Occipital lobe (tissue), 2 donors: Measurements from ENCODE around the gene COA6. TPM values are rescaled to one million over a fixed set of nuclear protein-coding genes. Genes with fewer than 3 reads are reported as not detected.
A peak's percentile ranks its signal among the peaks of the same experiment; 100 is the strongest.
"Not testable (repeated sequence)": the region's sequence is repeated elsewhere in the genome, so short reads cannot be mapped to it uniquely, and the experiment has no call there.

Source experiments
- DNase-seq: peaks from one replicate; lab custom pipeline; 2025; lab: John Stamatoyannopoulos, UW
- total RNA-seq: library from RNA; depleted of rRNA; stranded (reverse); fragments of >200 nt; gene quantifications from one replicate; pipeline ENCODE4 v1.2.3, GENCODE V29; 2014

The COA6 gene, protein sequence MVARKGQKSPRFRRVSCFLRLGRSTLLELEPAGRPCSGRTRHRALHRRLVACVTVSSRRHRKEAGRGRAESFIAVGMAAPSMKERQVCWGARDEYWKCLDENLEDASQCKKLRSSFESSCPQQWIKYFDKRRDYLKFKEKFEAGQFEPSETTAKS
- total RNA-seq, result 13.7 TPM

GRCh38 chr1:234373064-234373958 is at the start of gene COA6:
Gene COA6 (plus strand): TSS chr1:234373456. CDS start chr1:234373467, 11 bp downstream.
- peak; percentile 89 for DNase-seq

DNA sequence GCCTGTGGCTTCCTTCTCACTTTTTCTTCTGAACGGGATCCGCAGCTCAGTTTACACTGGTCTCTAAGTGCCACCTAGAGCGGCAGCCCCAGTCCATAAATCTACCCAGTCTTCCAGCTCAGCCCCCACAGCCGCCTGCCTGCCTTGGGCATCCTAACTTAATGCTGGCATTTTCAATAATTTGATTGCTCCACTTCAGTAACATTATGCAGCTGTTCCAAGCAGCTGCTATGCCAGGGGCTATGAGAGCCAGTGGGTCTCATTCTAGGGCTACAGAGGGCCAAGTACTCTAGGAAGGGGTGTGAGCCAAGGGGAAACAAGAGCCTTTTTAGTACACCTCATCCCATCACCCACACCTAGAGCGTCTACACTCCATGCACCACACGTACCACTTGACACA is 48.4 kb upstream of the COA6 start:
- no peak for DNase-seq

DNA sequence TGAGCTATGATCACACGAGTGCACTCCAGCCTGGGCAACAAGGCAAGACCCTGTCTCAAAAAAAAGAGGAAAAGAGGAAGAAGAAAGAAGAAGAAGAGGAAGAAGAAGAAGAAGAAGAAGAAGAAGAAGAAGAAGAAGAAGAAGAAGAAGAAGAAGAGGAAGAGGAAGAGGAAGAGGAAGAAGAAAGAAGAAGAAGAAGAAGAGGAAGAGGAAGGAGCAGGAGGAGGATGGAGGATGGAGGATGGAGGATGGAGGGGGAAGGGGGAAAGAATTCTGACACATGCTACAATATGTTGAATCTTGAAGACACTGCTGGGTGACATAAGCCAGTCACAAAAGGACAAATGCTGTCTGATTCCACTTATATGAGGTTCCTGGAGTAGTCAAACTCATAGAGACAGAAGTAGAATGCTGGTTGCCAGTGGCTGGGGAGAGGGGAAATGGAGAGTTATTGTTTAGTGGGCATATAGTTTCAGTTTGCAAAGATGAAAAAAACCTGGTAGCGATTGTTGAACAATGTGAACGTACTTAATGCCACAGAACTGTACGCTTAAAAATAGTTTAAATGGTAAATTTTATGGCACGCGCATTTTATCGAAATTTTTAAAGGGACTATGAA is 47.3 kb upstream of the COA6 start:
- no peak for DNase-seq

GRCh38 chr1:234326497-234327366 is 46.5 kb upstream of the COA6 start:
- no peak for DNase-seq

DNA sequence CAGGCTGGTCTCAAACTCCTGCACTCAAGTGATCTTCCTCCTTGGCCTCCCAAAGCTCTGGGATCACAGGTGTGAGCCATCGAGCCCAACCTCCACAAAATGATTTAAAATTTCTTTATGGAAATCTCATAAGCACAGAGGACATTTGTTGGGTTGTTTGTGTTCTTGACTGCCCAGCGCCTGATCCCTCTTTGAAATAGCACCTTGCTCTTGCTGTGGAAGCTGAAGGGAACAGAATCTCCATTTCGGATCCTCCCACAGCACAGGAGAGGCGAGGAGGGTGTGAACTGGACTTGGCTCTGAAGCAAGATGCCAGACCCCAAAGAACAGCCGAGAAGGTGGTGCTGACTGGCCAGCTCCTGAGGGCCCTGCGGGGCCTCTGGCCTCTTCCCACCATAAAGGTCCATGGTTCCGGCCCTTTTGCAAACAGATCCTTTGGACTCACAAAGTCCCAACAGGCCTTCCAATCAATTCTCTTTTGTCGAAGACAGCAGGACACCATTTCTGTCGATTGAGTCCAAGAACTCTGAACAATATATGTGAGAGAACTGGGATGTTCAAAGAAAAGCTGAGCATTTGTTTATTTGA is 45.6 kb upstream of the COA6 start:
- no peak for DNase-seq

GRCh38 chr1:234330843-234331215 is 42.4 kb upstream of the COA6 start:
- DNase-seq, result no peak

GRCh38 chr1:234331507-234331906 is 41.7 kb upstream of the COA6 start:
- no peak for DNase-seq

- DNase-seq, result no peak
Measured at GRCh38 chr1:234336359-234336758, 36.9 kb upstream of the COA6 start.

GRCh38 chr1:234337233-234337632 is 36.0 kb upstream of the COA6 start:
- DNase-seq, result no peak

DNA sequence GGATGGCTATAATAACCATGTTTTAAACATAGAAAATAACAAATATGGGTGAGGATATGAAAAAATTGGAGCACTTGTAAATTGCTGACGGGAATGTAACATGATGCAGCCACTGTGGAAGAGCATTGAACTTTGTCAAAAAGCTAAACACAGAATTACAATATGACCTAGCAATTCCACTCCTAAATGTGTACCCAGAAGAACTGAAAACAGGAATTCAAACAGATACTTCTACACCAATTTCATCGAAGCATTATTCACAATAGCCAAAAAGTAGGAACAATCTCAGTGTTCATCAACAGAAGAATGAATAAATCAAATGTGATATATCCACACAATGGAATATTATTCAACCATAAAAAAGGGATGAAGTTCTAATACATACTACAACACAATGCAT is 32.7 kb upstream of the COA6 start:
- no peak for DNase-seq

- no peak for DNase-seq
Measured at GRCh38 chr1:234342774-234343173, 30.5 kb upstream of the COA6 start.

- no peak for DNase-seq
Measured at GRCh38 chr1:234345237-234345636, 28.0 kb upstream of the COA6 start.

- DNase-seq, result no peak
Measured at GRCh38 chr1:234348964-234349363, 24.3 kb upstream of the COA6 start.

DNA sequence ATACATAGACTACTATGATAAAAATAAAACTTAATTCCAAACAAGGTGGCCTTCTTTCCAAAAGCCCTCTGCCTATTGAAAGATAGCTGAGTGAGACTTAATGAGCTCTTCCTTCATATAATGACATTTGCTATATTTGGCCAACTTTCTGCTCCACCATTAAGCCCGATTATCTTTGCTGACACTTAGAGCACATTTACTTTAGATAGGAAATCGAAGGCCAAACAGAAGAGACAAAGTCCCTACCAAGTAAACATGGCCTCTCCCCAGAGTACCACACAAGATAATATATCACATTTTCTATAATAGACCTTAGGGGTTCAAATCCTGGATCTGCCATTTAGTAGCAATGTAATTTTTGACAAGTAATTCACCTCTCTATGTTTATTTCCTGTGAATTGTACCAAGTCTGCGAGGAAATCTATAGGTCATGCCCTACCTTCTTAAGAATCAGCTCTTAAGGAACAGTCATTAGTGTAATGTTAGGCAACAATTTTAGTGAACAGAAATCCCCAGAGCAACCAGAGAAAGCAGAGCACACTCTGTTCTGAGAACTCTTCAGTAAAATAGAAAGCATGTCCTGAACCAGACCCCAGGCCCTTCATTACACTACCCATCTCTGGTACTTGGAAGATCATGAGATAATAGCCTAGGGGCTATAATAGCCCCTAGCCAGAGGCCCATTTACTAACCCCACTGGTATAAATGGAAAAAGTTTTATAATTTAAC is 17.3 kb upstream of the COA6 start:
- DNase-seq, result no peak

DNA sequence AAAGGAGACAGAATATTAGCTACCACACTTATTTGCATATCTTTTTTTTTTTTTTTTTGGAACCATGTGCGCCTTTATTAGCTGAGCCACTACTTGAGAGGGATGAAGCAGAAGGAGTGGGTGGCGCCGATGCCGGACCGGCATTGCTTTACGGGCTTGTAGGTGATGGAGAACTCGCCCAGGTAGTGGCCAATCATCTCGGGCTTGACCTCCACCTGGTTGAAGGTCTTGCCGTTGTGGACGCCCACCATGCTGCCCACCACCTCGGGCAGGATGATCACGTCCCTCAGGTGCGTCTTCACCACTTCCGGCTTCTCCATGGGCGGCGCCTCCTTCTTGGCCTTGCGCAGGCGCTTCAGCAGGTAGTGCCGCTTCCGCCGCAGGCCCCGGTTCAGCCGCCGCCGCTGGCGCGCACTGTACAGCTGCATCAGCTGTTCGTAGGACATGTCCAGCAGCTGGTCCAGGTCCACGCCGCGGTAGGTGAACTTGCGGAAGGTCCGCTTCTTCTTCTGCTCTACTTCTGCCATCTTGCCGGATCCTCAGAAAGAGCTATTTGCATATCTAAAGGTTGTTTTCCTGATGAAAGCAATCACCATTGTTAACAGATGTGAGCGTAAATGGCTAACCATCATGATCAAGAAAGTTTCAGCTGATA is 16.5 kb upstream of the COA6 start:
- not testable (repeated sequence) for DNase-seq

DNA sequence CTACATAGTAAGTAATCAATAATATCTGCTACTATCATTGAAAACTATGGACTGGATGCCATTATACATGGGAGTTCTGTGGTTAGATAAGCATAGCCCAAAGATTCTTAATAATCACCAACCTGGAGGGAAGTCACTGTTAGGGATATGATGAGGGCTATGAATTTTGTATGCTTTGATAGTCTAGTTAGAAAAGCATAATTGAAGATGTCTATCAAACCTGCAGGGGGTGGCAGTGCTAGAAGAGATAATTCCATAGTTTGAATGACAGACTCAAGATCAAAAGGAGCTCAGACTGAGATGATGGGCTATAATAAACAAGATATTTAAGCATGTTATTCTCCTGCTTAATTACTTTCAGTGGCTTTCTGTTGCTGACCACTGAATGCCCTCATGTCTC is 15.4 kb upstream of the COA6 start:
- no peak for DNase-seq

DNA sequence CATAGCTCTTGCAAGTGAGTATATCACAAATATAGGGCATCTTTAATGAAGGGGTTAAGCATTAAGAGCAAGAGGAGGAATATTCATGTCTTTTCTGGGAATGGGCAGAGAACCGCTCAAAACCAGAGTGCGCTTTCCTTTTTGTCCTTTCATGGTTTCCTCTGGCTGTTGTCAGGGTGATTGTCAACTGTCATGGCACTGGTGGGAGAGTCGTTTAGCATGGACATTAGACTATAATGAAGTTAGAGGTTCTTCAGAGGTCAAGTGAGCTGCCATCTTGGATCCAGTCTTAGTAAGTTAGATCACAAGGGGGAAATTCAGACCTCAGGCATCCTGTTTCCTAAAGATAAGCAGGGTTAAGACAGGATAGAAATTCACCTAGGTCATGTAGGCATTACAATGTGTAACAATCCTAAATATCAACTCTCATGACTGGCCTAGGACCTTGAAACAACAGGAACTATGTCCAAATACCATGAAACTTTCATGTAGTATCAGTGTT is 12.1 kb upstream of the COA6 start:
- no peak for DNase-seq

DNA sequence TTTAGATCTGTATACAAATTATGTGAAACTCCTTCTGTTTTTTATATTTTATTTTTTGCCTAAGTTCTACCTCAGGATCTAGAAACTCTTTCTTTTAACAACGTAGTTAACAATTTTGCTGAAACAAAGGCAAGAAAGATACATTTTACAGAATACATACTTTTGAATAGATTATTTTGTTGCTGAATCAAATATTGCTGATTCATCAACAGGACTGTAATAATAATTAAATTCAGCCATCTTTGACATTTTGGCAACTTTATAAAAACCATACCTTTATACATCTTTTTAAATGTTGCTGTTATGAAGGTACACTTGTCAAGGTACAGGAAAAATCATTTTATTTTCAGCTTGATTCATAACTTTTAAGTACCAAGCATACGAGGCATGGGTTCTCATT is 10.7 kb upstream of the COA6 start:
- DNase-seq, result no peak

DNA sequence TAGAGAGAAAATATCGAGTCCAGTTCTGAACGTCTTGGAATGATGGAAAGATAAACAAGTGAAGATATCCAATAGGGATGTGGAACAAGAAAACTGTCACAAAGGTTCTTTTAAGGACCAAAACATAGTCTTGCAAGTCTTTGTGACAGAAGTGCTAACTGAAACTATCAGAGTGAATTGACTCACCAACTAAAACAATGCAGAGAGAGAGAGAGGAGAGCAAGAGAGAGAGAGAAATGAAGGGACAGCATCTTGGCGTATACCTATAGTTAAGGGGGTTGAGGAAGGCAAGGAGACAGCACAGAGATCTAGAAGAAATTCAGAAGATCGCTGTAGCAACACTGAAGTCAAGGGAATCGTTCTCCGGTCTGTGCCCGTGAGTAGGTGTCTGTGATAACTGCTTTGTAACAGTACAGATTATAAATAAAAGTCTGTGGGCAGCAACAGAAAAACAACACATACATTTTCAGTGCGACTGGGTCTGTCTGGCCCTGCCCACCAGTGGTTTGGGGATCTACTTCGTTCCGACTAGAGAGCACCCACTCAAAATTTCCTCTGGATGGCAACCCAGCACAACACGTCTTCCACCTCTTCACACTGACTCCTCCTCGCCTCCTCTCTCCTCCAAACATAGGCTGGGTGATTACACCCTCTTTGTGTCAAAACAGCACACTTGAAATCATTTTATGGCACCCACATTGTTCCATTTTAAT is 4.8 kb upstream of the COA6 start:
- peak; percentile 42 for DNase-seq
